ENCODE measurements around the gene SCD5.

DNA sequence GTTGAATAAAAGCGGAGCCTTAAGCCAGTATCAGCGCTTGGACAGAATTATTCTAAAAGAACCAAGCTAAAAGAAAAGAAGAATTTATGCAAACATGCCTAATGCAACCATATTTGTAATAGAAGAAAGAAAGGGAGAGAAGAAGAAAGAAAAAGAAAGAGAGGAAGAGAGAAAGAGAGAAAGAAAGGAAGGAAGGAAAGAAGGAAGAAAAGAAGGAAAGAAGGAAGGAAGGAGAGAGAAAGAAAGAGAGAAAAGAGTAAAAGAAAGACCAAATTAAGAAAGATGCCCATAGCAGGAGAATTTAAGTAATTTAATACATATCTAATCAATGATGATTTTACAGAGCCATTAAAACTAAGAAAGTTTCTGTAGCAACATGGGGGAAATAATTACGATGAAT lies 206.0 kb downstream of the SCD5 start:
- no peak for TF ChIP-seq TAF1 (IDR thresholded peaks at IDR 0.05; ENCODE audit: borderline replicate concordance, low read depth, low read length)
- no peak for TF ChIP-seq POLR2A (IDR thresholded peaks at IDR 0.05; ENCODE audit: low read depth, low read length)
- no peak for TF ChIP-seq POLR2AphosphoS5 (IDR thresholded peaks at IDR 0.05; ENCODE audit: low read depth, low read length)
